NK-92 treated with Interleukin-12 subunit alpha and Interleukin-12 subunit beta, amount 100 ng/mL, for 24 hours (cell line): ENCODE results near the gene CNTNAP1.
"Not testable (repeated sequence)": the region's sequence is repeated elsewhere in the genome, so short reads cannot be mapped to it uniquely, and the experiment has no call there.

Experiments
- DNase-seq: peaks from one replicate; lab custom pipeline; 2025; lab: John Stamatoyannopoulos, UW

Gene CNTNAP1

DNA sequence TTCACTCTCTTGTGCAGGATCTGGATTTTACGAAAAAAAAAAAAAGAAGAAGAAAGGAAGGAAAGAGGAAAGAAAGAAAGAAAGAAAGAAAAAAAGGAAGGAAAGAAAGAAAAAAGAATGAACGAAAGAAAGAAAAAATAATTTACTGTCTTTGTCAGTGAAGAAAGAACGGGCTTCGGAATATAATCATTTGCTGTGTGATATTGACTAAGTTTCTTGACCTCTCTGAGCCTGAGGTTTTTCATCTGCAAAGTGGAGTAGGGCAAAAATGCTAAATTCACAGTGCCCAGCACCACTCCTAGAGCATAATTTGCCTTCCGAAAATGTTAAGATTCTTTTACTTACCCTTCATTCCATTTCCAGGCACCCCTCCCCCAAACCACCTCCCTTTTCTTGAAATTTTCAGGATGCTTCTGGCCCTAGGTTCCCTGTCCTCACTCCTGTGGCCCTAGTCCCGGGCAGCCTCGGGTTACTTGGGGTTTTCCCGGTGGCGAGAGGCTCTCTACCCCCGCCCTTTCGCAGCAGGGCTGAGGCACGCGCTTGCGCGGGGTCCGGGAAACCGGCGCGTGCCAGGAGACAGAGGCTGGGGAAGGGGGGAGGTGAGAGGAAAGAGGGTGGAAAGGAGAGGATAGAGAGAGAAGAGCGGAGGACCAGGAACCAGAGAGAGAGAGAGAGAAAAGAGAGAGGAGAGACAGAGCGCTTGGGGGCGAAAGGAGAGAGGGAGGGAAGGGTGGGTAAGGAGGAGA is at the start of gene CNTNAP1:
Gene CNTNAP1 (plus strand): TSS at position 556 of the 746 bp plus-strand sequence. CDS start 299 bp downstream, outside the sequence.
- no peak for DNase-seq

DNA sequence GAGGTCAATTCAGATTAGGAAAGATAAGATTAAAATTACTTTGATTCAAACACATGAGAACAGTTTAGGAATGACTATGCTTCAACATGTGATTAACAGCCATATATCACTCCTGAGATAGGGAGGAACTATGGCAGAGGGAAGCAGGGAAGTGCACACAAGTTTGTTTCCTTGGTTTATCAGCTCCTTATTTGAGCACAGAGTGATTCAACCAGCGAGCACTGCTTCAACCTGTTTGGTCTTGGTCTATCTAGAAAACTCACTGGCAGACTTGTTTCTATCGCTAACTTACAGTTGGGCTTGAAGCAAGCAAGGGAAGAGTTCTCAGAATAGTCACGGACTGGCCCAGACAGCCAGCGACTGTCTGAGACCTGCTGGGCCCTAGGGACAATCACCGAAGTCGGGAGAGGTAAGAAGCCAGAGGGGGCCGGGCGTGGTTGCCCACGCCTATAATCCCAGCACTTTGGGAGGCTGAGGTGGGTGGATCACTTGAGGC is 49.3 kb upstream of the CNTNAP1 start:
- no peak for DNase-seq

DNA sequence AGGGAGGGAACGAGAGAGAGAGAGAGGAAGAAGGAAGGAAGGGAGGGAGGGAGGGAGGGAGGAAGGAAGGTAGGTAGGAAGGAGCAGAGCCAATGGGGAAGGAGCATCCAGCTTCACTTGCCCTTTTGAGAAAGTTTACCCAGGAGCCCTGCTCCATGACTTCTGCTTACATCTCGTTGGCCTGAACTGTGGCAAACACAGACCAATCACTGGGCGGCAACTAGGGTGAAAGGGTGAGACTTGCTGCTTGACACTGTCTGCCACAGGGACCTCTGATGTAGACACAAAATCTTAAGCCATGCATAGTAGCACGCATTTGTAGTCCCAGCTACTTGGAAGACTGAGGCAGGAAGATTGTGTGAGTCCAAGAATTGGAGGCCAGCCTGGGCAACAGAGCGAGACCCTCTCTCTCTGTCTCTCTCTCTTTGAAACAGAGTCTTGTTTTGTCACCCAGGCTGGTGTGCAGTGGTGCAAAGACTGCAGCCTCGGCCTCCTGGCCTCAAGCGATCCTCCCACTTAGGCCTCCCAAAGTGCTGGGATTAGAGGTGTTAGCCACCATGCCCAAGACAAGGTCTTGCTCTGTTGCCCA is 42.7 kb upstream of the CNTNAP1 start:
- no peak for DNase-seq

DNA sequence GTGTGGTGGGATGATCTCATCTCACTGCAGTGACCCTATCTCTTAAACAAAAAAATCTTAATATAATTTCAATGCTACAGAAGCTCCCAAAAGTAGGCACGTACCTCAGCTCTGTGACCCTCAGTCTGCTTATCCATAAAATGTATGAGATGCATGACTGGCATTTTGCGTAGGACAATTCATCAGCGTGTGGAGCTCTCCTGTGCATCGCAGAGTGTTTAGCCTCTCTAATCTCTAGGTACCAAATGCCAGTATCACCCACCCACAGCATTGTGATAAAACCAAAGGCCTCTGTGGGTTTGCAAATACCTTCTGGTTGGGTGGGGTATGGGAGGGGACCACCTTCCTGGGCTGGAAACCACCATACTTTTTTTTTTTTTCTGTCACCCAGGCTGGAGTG is 42.2 kb upstream of the CNTNAP1 start:
- no peak for DNase-seq

DNA sequence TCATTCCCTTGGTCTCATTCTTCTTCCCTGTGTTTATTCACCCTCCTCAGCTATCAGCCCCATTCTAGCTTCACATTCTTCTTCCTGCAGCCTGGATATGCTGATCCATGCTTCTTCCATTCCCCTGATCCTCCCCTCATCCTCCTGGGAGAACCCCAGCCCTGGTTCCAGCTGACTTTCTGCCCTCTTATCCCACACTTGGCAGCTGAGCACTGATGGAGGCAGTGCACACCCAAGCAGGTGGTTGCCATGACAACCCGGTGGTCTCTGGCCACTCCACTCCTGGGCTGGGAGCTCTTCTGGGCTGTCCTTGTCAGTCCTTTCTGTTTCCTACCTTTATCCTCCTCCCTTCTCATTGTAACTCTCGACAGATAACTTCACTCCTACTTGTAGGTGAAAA is 40.0 kb upstream of the CNTNAP1 start:
- DNase-seq: no peak

DNA sequence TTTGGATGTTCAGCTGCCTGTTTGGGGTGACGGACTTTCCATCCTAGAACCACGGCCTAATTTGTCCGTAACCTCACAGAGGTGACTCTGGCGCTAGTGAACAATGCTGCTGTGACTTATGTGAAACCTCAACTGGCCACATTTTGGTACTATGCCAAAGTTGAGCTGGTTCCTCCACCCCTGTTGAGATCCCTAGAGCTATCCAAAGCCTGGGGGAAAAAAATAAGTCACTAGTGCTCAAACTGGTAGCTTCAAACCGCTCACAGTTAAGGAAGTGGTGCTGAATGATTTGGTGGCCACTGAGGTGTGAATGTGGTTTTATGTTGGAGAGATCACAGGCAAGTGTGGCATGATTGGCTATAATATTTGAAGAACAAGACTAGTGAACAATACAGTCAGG is 34.6 kb upstream of the CNTNAP1 start:
- no peak for DNase-seq

DNA sequence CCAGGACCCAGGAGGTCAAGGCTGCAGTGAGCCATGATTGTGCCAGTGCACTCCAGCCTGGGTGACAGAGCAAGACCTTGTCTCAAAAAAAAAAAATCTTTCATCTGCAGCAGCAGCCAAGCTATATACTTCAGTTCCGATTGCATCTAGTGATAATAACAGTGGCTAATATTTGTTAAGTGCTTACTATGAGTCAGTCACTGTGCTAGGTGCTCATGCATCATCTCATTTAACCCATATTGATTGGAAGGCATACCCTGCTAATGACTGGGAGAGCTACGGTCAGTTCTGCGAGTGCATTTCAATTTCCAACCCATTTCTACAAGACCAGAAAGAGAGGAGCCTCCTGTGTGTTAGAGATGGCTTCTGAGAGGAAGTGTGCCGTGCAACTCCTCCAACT is 30.9 kb upstream of the CNTNAP1 start:
- no peak for DNase-seq

DNA sequence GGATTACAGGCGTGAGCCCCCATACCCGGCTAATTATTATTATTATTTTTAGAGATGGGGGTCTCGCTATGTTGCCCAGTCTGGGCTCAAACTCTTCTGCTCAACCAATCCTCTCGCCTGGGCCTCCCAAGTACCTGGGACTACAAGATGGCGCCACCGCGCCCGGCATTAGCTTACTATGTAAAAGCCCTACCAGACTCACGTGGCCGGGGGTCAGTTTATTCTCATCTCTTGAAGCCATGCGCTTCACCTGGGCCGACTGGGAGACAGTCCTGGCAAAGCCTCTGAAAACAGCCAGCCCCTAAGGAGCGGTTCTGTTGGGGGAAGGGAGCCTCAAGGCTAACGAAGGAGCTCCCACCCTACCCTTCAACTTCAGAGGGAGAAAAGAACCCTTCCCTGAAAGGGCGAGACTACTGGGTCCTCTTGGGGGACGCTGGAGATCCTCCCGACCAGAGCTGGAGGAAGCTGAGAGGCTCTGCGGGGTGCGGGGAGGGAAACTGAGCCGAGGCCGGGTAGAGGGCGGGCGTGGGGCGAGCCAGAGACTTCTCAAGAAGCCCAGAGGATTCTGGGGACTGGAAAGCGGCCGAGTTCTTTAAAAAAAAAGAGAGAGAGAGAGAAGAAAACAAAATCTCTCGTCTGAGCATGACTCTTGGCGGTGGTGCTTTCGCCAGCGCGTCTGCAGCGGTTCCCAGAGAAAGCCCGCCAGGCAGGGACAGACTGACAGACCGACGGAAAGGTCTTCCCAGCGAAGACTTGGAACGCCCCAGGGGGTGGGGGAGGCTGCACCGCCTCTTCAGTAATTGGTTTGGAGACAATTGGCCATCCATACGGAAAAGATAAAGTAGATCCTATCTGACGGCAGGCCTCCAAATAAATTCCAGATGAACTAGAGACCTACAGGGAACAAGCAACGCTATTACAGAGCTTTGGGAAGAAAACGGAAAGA is 28.9 kb upstream of the CNTNAP1 start:
- DNase-seq: no peak

DNA sequence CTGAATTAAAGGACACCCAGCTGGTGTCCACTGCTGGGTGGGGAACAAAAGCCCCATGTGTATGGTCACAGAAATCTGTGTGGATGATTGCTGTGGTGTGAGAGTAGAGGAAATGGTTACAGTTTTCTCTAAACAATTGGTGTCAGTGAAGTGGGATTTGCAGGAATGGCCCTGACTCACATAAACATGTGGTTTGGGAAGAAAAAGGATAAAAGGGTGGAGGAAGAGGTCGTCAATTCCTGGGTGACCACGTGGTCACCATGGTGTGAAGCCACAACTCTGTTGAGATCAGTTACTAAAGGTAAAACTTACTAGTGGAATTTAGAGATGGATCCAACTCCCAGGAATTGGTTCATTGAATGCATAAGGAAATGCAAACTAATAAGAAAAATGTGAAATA is 26.8 kb upstream of the CNTNAP1 start:
- DNase-seq: no peak

DNA sequence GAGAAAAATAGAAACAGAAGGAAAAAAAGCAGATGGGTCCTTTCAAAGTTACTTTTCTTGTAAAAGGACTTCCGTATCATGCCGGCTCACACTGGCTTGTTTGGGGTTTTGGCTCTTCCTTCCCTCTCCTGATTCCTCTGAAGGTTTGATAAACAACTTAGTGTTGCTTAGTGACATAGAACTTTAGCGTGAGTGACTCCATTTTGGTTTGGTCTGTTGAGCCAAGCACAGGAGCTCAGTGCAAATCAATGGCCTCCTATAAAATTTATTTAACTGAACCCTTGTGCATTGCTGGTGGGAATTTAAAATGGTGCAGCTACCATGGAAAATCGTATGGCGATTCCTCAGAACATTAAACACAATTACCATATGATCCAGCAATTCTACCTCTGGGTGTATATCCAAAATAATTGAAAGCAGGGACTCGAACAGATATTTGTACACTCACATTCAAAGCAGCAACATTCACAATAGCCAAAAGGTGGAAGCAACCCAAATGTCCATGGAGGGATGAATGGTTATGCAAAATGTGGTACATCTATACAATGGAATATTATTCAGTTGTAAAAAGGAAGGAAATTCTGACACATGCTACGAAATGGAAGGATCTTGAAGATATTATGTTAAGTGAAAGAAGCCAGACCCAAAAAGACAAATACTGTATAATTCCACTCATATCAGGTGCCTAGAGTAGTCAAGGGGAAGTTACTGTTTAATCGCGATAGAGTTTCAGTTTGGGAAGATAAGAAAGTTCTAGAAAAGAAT is 24.3 kb upstream of the CNTNAP1 start:
- DNase-seq: no peak

DNA sequence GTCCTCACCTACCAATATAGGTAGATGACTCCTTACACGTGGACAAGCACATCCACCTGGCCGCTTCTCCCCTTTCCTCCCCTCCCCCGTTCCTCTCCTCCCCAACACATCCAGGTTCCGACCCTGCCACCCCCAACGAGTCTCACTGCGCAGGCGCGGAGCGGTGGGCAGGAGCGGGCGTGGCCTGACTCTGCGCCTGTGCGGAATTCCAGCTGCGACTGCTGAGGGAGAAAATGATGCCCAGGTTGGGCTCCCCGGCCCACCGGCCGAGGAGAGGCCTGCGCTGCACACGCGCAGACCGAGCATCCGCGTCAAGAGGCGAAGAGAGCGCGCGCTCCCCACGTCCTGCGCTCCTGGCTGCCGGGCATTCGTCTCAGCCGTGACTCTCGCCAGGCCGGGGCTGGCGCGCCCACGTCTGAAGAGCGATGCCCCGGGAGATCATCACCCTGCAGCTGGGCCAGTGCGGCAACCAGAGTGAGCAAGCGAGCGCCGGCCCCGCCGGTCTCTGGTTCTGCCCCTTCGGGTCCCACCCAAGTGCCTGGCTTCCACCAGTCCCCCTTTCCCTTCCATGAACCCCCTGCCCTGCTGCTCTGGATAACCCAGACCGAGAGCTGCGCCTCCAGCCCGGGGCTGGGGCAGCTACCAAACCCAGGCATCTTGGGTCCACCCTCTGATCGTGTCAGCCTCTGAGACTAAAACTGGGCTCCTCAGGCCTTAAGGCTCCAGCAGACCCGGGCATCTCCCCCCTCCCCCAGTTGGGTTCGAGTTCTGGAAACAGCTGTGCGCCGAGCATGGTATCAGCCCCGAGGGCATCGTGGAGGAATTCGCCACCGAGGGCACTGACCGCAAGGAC is 23.0 kb upstream of the CNTNAP1 start, which contains the start of gene TUBG2:
Gene TUBG2 (plus strand): TSS at position 206 of the 853 bp plus-strand sequence. CDS start 220 bp downstream, at position 426.
- DNase-seq: peak; percentile 82

DNA sequence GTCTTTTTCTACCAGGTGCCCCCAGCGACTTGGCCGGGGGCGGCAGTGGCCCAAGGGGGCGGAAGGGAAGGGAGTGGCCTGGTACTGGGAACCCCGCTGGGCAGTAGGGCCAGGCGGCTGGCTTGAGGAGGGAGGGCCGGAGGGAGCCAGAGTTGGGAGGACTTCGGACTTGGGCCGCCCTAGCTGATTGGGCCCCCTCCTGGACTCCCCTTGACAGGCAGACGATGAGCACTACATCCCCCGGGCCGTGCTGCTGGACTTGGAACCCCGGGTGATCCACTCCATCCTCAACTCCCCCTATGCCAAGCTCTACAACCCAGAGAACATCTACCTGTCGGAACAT is 22.4 kb upstream of the CNTNAP1 start:
- DNase-seq: not testable (repeated sequence)

DNA sequence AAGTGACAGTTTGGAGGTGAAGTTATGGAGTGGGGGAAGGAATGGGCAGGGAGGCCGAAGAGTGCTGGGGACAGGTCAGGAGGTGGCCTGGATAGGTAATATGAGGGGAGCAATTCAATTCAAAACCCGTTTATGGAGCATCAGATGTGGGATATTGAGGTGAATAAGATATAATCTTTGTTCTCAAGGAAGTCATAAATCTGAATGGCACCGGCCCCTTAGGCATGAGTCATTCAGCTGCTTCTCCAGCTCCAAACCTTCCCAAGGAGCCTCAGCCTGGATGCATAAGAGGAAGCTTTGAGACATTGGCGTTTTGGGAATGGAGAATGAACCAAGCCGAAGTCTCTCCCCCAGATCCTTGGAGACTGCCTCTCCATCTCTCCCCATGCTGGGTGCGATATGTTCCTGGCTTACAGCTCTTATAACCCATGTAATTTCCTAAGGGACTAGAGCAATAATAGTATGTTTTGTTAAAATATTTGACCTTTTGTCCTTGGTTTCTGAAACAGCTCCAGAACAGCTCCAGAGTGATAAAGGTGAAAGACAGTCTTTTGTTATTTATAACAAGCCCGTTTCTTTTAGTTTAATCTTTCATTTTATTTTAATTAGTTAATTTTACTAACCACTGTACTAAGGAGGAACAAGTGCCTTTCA is 21.5 kb upstream of the CNTNAP1 start:
- no peak for DNase-seq

DNA sequence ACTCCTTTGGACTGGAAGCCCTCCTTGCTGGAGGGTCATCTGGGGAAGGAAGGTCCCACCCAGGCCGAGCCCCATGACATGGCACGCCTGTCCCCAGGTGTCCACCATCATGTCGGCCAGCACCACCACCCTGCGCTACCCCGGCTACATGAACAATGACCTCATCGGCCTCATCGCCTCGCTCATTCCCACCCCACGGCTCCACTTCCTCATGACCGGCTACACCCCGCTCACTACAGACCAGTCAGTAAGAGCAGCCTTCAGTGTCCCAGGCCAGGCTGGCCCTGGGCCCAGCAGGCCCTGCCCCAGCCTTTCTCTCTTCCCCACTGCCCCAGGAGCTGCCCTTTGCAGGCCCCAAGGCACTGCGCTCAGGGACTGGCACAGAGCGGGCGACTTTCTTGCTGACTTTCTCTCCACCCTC is 16.7 kb upstream of the CNTNAP1 start:
- no peak for DNase-seq

DNA sequence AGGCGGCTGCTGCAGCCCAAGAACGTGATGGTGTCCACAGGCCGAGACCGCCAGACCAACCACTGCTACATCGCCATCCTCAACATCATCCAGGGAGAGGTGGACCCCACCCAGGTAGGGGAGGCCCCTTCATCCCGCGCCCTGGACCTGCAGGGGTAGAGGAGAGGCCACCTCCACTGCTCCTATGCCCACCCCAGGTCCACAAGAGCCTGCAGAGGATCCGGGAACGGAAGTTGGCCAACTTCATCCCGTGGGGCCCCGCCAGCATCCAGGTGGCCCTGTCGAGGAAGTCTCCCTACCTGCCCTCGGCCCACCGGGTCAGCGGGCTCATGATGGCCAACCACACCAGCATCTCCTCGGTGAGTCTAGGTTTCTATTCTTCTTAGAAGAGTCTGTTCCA is 16.2 kb upstream of the CNTNAP1 start:
- not testable (repeated sequence) for DNase-seq

DNA sequence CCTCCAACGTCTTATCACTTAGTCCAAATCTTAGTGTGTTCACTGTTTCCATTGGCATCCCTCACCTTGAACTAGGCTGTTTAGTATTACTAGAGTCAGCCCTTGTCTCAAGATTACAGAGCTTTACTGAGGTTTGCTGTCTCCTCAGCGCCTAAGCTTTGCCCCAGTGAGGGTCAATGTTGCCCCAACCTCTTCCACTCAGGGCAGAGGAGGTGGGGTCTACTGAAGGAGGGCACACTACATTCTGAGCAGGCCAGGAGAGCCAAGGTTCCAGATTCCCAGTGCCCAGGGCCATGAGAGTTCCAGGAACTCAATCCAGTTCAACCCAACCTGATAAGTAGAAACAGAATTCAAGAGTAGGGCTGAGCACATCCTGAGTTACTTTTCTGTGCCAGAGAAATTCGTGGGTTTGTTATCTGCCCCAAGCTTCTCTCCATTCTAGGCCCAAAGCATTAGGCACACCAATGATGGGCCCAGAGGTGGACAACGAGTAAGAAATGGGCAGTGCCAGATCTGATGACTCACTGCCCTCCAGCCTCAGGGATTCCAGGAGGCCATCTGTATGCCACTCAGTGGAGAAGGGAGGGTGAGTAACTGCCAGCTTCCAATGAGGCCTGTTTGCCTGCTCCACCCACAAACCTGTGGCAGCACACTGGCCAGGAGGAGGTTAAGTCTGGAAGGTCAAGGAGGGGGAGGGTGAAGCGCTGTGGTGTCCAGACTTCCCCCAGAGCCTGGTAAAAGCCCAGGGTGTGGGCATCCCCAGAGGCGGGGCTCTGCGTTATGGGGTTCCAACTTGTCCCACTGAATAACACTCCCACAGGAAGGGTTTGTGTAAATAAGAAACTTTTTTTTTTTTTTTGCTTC is 15.0 kb upstream of the CNTNAP1 start:
- no peak for DNase-seq

DNA sequence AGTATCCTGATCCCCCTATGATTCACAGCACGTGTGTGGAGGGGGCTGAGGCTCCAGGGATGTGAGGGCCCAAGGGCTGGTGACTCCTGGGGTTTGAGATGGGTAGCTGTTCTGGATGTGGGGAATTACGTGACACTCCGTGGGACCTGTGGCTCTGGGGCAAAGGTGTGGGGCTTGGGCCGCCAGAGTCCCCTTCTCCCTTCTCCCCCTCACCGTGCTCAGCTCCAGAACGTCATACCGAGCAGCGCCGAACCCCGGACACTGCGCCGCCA is 12.7 kb upstream of the CNTNAP1 start:
- no peak for DNase-seq

DNA sequence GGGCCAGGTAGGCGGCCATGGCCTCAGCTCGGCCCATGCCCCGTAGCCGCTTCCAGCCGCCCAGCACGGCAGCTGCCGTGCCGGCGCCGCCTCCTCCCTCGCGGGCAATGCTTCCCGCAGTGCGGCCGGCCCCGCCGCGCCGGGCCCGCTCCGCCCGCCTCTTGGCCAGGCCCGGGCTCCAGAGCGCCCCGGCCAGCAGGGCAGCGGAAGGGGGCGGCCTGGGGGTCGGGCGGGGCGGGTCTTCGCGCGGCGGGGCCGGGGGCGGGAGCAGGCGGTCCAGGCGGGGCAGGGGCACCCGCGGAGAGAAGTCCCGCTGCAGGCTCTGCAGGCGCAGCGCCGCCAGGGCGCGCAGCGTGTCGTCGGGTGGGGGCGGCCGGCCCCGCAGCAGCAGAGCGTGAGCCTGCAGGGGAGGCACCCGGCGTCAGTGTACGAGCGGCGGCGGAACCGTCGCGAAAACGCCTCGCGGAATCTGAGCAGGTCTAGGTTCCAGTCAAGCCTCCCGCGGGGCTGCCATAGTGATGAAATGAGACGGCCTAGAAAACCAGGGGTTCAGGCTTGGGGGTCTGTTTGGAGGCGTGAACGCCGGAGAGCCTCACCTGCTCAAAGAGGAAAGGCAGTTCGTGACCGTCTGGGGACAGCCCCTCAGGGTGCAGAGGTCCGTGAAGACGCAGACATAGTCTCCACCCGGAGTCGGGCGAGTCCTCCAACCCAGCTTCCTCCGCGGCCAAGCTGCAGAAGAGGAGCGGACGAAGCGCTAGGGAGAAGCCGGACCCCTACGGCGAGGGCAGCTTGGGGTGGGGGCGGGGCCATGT is 12.1 kb upstream of the CNTNAP1 start:
- DNase-seq: no peak
